CD4-positive, alpha-beta T cell treated with Interleukin-4 for 1 hour (primary cell): ENCODE measurements around the gene CNBP.
A peak's percentile ranks its signal among the peaks of the same experiment; 100 is the strongest.
"Not testable (repeated sequence)": the region's sequence is repeated elsewhere in the genome, so short reads cannot be mapped to it uniquely, and the experiment has no call there.

ENCODE experiments used
- DNase-seq, 2 donors: peaks; one replicate each; pipeline ENCODE4 v3.0.0-alpha.2; 2020 to 2022

Gene CNBP

DNA sequence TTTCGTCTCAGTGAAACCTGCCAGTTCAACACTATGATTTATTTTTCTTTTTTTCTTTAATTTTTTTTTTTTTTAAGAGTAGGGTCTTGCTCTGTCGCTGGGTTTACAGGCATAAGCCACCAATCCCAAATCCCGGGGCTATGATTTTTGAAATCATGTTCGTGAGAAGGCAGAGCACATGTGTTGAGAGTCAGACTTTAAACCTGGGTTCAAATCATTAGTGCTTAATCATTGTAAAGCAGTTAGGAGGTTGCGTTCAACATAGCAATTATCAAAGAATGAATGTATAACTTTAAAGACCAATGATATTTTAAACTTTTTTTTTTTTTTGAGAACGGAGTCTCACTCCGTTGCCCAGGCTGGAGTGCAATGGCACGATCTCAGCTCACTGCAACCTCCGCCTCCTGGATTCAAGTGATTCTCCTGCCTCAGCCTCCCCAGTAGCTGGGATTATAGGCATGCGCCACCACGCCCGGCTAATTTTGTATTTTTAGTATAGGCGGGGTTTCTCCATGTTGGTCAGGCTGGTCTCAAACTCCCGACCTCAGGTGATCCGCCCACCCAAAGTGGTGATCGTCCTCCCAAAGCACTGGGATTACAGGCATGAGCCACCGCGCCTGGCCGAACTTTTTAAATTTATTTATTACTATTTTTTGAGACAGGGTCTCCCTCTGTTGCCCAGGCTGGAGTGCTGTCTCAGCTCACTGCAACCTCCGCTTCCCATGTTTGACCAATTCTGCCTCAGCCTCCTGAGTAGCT, 1.3 kb upstream of the CNBP start:
- DNase-seq = not testable (repeated sequence)

DNA sequence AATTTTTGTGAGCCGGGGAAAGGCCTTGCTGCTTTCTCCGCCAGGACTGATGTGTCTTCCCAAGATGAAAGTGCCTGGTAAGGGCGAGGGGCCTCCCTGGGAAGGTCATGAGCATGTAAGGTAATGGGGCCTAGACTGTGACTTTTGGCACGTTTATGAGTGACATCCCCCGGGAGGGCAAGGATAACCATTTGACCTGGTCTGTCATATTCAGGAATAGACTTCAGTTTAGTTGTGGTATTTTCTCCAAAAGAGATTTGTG, 631 bp upstream of the CNBP start:
- DNase-seq = no peak

DNA sequence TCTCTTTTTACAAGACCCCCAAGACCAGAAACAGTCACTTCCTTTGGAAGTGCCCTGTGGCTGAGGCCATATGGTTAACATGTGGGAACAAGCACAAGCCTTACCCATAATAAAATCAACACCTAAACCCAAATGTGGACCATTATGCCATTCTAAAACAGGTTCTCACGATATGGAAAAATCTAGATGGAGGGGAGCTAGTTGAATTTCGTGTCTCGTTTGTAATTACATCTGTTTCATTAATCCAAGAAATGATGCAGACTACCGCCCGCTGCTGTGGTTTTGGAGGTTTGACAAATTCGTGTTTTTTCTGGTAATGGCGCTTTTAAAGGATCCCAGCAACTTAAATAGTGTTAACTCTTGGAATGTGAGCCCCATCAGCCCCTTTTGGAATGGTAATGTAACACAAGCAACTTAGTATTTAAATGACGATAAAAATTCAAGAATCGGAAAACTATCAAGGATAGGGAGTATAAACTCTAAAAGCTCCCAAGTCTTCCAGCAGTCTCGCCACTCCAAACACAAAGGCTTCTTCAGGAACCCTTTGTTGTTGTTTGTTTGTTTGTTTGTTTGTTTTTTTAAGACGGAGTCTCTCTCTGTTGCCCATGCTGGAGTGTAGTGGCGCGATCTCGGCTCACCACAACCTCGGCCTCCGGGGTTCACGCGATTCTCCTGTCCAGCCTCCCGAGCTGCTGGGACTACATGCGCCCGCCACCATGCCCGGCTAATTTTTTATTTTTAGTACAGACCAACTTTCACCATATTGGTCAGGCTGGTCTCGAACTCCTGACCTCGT, 1.1 kb downstream of the CNBP start:
- peak in 1 of 2 donors; percentile 47 for DNase-seq

DNA sequence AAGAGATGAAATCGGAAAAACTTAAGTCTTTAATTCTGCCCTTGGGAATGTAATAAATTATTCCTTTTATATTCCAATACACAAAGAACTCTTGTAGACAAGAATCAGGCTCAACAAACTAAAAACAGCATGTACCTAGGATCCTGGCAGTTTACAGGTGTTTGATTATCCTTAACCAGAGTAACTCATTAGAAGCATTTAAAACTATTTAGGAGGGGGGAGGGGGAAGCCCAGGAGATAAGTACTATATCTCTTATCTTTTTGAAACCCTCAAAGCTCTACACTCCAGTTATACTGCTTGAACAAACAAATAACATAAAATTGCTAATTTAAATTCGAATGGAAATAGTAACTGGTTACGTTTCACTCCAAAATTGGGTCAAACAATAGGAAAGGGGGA, 1.9 kb downstream of the CNBP start:
- no peak for DNase-seq

DNA sequence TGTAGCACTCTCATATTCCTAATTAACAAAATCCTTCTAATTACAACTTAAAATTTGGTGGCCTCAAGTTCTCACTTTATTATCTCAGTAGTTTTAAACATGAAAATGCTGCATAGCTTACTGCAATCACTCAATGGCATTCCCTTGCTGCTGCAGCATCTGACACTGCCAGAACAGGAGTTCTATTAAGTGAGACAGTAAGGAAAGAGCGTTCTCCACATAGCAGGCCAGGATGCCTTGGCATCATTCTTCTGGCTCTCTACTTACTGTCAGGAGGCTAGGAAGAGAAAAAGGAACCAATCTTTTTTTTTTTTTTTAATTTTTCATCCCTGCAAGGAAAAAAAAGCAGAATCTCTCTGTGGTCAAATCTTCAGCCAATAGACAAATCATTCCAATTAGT, 3.2 kb downstream of the CNBP start:
- no peak for DNase-seq

DNA sequence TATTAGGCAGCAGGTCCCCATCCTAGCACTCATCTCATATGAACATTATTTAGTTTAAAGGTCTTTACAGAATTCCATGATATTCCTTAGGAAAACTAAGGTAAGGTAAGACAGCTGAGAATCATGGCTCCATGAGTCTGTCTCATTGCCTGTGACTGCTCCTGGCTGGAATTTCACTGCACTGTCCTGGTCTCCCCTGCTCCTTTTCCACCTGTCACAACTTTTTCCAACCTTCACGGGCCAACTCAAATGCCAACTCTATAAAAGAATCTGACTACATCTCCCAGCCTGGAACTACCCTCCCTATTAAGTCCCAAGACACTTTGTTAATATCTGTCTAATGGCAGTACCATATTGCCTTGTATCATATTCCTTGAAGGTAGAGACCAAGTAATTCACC, 7.6 kb downstream of the CNBP start:
- DNase-seq = no peak

DNA sequence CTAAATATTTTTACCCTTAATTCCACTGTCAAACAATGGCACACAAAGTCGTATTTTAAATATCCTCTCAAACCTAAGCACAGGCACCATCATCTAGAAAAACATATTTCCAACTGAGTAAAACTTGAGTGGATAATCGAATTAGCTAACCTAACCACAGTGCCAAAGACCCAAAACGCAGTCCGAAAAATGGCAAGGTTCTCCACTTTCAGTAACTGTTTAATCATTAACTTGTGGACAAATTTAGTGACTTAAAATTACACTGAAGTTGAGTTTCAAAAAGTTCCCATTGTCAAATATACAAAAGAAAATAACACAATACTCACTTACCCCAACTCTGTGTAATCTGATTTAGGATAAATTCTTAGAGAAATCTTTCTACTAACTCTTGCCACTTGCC, 10.0 kb downstream of the CNBP start:
- DNase-seq = no peak

DNA sequence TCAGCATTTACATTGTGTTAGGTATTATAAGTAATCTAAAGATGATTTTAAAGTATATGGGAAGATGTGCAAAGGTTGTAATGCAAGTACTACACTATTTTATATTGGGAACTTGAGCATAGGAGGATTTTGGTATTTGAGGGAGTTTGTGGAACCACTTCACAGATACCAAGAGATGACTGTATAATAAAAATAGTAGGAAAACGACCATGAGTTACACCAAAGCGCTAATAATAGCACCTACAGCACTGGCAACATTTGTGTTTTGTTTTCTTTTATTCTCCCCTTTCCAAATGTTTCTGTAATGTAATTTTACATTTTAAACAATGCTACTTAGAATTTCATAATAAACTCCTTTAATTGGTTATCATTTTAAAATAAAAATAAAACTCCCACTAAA, 10.5 kb downstream of the CNBP start:
- no peak for DNase-seq

DNA sequence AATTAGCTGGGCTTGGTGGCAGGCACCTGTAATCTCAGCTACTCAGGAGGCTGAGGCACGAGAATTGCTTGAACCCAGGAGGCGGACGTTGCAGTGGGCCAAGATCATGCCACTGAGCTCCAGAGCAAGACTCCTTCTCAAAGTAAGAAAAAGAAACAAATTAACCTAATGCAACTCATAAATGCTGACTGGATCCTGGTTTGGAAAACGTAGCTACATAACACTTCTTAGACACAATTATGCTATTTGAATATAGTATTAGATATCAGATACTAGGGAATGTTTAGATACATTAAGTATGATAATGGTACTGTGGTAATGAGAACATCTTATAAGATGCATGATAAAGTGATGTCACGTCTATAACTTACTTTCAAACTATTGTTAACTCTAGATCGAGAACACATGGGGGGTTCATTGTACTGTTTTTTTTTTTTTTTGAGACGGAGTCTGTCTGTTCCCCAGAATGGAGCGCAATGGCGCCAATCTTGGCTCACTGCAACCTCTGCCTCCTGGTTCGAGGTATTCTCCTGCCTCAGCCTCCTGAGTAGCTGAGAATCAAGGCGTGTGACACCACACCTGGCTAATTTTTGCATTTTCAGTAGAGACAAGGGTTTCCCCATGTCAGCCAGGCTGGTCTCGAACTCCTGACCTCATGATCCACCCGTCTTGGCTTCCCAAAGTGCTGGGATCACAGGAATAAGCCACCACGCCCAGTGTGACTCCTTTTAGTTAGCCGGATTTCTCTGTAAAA, 16.9 kb downstream of the CNBP start:
- DNase-seq = no peak

DNA sequence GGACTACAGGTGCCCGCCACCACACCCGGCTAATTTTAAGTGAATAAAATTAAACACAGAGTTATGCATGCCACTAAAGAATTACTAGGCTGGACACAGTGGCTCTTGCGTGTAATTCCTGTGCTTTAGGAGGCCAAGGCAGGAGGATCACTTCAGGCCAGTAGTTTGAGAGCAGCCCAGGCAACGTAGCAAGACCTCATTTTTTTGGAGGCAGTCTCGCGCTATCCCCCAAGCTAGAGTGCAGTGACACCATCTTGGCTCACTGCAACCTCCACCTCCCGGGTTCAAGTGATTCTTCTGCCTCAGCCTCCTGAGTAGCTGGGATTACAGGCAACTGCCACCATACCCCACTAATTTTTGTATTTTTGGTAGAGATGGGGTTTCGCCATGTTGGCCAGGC, 18.1 kb downstream of the CNBP start:
- not testable (repeated sequence) for DNase-seq

DNA sequence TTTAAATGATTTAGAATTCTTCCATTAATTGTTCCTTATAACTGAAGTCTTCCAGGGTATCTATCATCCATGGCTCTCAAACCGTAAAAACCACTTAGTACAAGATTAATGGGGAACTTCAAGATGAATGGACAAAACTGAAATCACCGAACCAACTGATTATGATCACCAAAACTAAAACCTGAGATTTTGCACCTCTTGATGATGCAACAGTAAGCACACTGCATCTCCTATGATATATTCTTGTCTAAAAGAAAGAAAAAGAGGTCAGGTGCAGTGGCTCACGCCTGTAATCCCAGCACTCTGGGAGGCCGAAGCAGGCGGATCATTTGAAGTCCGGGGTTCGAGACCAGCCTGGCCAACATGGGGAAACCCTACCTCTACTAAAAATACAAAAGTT, 19.2 kb downstream of the CNBP start:
- DNase-seq = no peak

DNA sequence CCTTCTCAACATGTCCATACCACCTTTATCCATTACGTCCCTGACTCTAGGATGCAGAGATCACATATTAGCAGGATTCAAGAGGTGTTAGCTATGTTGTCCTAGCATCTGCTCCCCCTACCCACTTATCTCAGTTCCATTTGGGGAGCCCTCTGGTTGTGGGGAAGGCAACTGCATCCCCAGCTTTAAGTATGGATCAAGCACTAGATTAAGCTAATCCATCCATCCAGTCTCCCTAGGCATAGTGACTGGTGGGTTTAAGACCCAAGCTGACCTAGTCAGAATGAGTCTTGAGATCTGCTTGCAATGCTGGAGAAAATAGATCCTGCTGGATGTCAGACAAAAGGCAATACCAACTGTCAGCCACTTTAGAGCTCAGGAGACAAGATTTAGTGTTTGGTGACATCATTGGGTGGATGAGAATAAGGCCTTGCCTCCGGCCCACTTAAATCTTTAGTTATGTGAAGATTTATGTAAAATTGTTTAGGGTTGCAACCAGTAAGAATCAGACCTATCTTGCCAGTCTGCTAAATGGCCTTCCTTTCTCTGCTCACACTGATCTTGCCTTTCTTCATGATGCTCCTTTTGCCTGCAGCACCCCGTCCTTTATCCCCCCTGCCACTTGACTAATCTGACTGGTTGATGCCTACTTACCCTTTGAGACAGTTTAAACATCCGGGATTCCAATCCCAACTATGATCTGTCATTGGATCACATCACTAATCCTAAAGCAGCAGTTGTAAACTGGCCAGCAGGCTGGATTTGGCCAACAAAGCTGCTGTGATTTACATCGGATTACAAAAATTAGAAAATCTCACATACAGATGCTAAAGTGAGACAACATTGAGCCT, 20.7 kb downstream of the CNBP start:
- DNase-seq = no peak

DNA sequence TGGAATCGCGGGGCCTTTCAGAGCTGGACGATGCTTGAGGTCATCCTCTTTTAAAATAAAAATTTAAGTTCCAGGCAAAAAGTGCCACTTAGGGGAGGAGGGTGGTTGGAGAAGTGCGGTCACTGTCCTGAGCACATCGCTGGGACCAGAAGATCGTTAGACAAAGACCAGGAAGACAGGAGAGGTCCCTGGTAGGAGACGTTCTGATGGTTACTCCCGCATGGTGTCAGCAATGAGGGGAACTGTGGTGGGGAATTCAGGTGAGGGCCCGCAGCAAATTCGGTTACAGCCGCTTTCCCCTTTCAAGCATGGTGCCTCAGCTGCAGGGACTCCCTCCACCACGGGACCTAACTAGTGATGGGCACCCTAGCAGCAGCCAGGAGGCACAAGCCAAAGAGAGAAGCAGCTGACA, 21.8 kb downstream of the CNBP start:
- peak in 1 of 2 donors; percentile 32 for DNase-seq

DNA sequence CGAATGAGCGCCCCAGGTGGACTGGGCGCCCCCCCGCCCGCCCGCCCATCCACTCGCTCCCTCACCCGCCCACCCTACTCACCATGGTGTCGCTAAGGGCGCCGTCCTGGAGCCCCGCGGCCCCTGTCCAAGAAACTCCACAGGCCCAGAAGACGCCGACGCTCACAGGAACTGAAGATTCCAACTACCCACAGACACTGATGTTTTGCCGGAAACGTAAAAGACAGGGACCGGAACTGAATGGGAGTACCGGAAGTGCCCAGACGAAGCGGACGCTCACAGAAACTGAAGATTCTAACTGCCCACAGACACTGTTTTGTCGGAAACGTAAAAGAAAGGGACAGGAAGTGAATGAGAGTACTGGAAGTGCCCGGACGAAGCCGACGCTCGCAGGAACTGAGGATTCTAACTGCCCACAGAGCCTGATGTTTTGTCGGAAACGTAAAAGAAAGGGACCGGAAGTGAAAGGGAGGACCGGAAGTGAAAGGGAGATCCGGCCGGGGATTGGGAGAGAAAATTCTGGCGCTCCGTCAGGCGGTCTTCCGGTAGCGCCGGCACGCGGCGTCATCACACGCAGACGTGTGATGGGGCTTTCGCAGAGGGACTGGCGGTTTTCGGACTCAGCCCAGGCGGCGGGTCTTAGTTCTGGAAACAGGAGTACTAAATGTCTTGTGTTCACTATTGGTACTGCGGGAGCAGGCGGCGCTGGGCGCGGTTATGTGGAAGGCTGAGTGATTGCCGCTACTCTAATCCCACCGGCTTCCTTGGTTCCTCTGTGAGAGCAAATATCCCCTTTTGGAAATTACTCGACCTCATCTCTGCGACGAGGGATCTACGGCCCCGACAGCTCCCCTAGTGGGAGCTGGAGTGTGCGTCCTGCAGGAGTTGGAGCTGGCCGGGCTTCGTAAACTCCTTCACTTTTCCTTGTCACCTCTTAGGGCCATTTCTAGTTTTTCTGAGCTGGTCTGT, 22.5 kb downstream of the CNBP start, which contains the start of gene ISY1:
Gene ISY1, minus strand, starts transcription at position 173 of the 969 bp plus-strand sequence. Its CDS starts 88 bp downstream, at position 85.
- DNase-seq = peak; percentile 92 to 93

DNA sequence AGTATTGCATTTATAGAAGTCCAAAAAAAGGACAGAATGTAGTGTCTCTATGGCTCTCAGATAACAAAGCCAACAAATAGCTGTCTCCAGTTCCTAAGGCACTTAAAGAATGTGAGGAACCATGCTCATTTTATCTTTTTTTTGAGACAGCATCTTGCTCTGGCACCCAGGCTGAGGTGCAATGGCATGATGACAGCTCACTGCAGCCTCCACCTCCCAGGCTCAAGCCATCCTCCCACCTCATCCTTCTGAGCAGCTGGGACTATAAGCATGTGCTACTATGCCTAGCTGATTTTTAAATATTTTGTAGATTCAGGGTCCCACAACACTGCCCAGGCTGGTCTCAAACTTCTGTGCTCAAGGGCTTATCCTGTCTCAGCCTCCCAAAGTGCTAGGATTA, 38.9 kb downstream of the CNBP start:
- DNase-seq = no peak

DNA sequence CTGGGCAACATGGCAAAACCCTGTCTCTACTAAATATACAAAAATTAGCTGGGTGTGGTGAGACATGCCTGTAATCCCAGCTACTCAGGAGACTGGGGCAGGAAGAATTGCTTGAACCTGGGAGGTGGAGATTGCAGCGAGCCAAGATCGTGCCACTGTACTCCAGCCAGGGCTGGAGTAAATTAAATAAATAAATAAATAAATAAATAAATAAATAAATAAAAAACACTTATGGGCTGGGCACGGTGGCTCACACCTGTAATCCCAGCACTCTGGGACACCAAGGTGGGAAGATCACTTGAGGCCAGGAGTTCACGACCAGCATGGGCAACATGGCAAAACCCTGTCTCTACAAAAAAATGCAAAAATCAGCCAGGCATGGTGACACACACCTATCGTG, 42.7 kb downstream of the CNBP start:
- not testable (repeated sequence) for DNase-seq

DNA sequence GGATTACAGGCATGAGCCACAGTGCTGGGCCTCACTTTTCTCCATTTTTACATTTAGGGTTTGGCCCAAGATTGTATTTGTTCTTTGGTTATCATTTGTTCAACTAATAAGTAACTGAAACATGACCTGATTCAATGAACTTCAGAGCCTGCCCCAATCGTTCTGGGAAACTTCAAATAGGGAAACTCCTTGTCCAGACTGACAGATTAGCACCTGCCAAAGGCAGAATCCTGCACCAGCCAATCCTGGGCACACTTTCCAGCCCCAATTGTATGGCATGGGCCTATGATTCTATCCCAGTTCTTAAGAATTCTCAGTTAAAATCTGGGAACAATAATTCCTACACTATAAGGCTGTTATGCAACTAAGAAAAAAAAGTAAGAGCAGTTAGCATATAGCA, 43.8 kb downstream of the CNBP start:
- DNase-seq = no peak

DNA sequence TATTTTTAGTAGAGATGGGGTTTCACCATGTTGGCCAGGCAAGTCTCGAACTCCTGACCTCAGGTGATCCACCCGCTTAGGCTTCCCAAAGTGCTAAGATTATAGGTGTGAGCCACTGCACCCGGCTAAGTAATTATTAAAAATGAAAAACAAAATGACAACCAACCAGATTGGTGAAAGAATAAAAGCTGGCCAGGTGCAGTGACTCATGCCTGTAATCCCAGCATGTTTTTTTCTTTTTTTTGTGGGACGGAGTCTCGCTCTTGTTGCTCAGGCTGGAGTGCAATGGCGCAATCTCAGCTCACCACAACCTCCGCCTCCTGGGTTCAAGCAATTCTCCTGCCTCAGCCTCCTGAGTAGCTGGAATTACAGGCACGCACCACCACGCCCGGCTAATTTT, 47.4 kb downstream of the CNBP start:
- DNase-seq = not testable (repeated sequence)

DNA sequence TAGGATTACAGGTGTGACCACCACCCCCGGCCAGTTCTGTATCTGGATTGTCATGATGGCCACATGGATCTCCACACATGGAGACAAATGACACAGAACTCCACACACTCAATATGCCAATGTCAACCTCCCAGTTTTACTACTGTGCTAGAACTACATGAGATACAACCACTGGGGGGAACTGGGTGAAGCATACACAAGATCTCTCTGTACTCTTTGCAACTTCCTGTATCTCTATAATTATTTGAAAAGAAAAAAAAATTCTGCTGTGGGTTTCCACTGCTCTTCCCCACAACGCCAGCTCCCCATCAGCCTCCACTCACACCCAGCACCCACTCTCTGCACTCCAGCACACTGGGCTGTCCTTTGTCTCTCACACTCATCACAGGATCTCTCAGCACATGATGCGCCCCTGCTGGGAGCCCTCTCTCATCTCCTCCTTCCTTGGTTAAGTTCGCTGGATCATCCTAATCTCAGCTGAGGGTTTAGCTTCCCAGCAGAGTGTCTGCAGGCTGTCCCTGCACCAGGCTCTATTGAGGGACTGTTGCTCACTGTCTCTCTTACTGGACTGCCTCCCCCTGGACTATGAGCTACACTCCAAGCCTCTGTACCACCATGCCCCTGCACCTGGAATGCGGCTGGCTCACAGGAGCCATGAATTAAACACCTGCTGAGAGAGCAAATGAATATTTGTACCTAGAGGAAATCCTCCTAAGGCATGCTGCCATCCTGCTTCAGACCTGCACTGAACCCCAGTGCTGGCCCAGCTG, 51.4 kb downstream of the CNBP start:
- DNase-seq = no peak

DNA sequence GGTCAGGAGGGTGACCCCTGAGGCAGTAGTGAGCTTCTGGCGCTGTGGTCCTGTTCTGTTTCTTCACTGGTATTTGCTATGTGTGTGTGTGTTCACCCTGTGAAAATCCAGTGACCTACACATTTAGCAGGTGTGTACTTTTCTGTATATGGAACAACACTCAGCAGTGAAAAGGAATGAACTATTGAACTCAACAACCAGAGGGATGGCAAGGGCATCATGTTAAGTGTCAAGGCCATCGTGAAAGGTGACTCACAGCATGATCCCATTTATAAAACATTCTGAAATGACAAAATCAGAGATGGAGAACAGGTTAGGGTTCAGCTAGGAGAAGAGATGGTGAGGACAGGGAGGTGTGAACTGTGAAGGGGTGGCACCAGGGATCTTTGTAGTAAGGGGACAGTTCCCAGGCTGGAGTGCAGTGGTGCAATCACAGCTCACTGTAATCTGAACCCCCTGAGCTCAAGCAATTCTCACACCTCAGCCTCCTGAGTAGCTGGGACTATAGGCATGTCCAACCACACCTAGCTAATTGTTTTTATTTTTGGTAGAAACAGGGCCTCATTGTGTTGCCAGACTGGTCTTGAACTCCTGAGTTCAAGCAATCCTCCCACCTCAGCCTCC, 52.1 kb downstream of the CNBP start:
- DNase-seq = no peak
